ENCODE data around the gene OR2G3. TPM values are rescaled to one million over a fixed set of nuclear protein-coding genes. Genes with fewer than 3 reads are reported as not detected.

The OR2G3 gene
- total RNA-seq (not detected in 2 replicates), polyA plus RNA-seq (not detected in 2 replicates)

- H3K79me2 ChIP-seq = no peaks in the 10 kb centered on the region
- no peaks in the 10 kb centered on the region for H3K9me3 ChIP-seq (ENCODE audit: low read depth)
- H4K20me1 ChIP-seq (ENCODE audit: insufficient read depth, poor library complexity, severe bottlenecking) = no peaks in the 10 kb centered on the region
- no peaks in the 10 kb centered on the region for H3K4me1 ChIP-seq (ENCODE audit: insufficient read depth)
- no peak within 1 kb of the TSS for H3K27ac ChIP-seq
- no peak within 1 kb of the TSS for H2AFZ ChIP-seq
- no peaks in the 10 kb centered on the region for H3K27me3 ChIP-seq
- TF ChIP-seq CTCF (IDR thresholded peaks at IDR 0.05; ENCODE audit: poor library complexity) (no peak), EZH2phosphoT487 (IDR thresholded peaks at IDR 0.05; ENCODE audit: low read depth, severe bottlenecking, unreplicated experiment) (no peak), EZH2 (IDR thresholded peaks at IDR 0.05; ENCODE audit: borderline replicate concordance) (no peak)
- H3K4me3 ChIP-seq = no peak within 1 kb of the TSS
- H3K36me3 ChIP-seq (replicated peaks; ENCODE audit: insufficient read depth, low read depth) = no peaks in the 10 kb centered on the region
- 68% methylated on average over 2 of the region's 2 CpGs for WGBS (ENCODE audit: low lambda C conversion rate, missing lambda C conversion rate)
- H3K4me2 ChIP-seq = no peak within 1 kb of the TSS
- DNase-seq (ENCODE audit: low spot score) = no peak
- no peaks in the 10 kb centered on the region for H3K9me2 ChIP-seq (replicated peaks; ENCODE audit: insufficient read depth)
Measured at GRCh38 chr1:247605286-247605685, at the start of gene OR2G3. TSS of gene OR2G3 (plus strand) at chr1:247605586. CDS start at chr1:247605586, 0 bp downstream.

DNA sequence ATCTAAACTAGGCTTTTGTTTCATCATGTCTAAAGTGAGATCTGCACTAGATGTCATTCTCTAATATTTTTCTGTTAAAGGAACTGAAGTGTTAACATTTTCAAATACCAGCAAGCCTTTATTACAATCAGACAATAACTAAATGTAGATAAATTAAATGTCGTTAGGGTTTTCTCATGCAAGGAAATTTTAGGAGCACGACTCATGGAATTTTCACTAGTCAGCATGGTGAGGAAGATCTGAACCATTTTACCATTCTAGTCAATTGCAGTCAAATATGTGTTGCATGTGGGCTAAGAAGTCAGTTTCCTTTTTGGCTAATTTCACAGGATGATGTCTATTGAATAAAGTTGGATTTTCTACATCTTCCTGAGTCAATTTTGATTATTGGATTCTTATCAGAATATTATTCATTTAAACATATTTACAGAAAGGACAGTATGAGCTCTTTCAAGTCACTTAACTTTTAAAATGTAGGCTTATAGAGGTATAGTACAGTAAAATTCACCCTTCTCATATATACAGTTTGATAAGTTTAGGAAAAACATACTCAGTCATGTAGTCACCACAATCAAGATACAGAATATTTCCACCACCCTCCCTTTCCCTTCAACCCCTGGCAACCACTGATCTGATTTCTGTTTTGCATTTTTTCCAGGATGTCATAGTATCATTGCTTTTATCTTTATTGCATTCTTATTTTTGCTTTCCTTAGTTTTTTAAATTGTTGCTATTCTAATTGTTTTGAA, 47.3 kb upstream of the OR2G3 start:
- WGBS (ENCODE audit: low lambda C conversion rate, missing lambda C conversion rate) = 76% methylated on average over 2 of the region's 2 CpGs
- H3K27ac ChIP-seq = no peak overlapping the region

GRCh38 chr1:247561711-247562110, 43.7 kb upstream of the OR2G3 start:
- H3K79me2 ChIP-seq = no peaks in the 10 kb centered on the region
- 71% methylated on average over 10 of the region's 10 CpGs for WGBS (ENCODE audit: low lambda C conversion rate, missing lambda C conversion rate)
- H3K4me2 ChIP-seq = no peak overlapping the region
- H3K9me3 ChIP-seq (ENCODE audit: low read depth) = no peaks in the 10 kb centered on the region
- H3K36me3 ChIP-seq (replicated peaks; ENCODE audit: insufficient read depth, low read depth) = no peaks in the 10 kb centered on the region
- DNase-seq (ENCODE audit: low spot score) = no peak
- no peaks in the 10 kb centered on the region for H3K9me2 ChIP-seq (replicated peaks; ENCODE audit: insufficient read depth)
- H3K4me3 ChIP-seq = no peak overlapping the region
- no peaks in the 10 kb centered on the region for H3K4me1 ChIP-seq (ENCODE audit: insufficient read depth)
- H2AFZ ChIP-seq = no peak overlapping the region
- H3K27ac ChIP-seq = no peak overlapping the region
- TF ChIP-seq CTCF (IDR thresholded peaks at IDR 0.05; ENCODE audit: poor library complexity) (no peak), EZH2phosphoT487 (IDR thresholded peaks at IDR 0.05; ENCODE audit: low read depth, severe bottlenecking, unreplicated experiment) (no peak), EZH2 (IDR thresholded peaks at IDR 0.05; ENCODE audit: borderline replicate concordance) (no peak)
- no peaks in the 10 kb centered on the region for H4K20me1 ChIP-seq (ENCODE audit: insufficient read depth, poor library complexity, severe bottlenecking)
- no peaks in the 10 kb centered on the region for H3K27me3 ChIP-seq

More for the DNA sequence above, 47.3 kb upstream of the OR2G3 start:
- Histone ChIP-seq H2AFZ (no peak overlapping the region), H3K4me2 (no peak overlapping the region), H3K9me2 (replicated peaks; ENCODE audit: insufficient read depth) (no peaks in the 10 kb centered on the region), H3K9me3 (ENCODE audit: low read depth) (no peaks in the 10 kb centered on the region), H3K4me3 (no peak overlapping the region), H3K27me3 (no peaks in the 10 kb centered on the region), H3K4me1 (ENCODE audit: insufficient read depth) (no peaks in the 10 kb centered on the region), H4K20me1 (ENCODE audit: insufficient read depth, poor library complexity, severe bottlenecking) (no peaks in the 10 kb centered on the region), H3K36me3 (replicated peaks; ENCODE audit: insufficient read depth, low read depth) (no peaks in the 10 kb centered on the region), H3K79me2 (no peaks in the 10 kb centered on the region)
- DNase-seq (ENCODE audit: low spot score) = no peak
- no peak for TF ChIP-seq EZH2 (IDR thresholded peaks at IDR 0.05; ENCODE audit: borderline replicate concordance)
- TF ChIP-seq CTCF (IDR thresholded peaks at IDR 0.05; ENCODE audit: poor library complexity) = no peak
- TF ChIP-seq EZH2phosphoT487 (IDR thresholded peaks at IDR 0.05; ENCODE audit: low read depth, severe bottlenecking, unreplicated experiment) = no peak
